ENCODE measurements around the gene RANBP10.
"Not testable (repeated sequence)": the region's sequence is repeated elsewhere in the genome, so short reads cannot be mapped to it uniquely, and the experiment has no call there.

RANBP10 gene

DNA sequence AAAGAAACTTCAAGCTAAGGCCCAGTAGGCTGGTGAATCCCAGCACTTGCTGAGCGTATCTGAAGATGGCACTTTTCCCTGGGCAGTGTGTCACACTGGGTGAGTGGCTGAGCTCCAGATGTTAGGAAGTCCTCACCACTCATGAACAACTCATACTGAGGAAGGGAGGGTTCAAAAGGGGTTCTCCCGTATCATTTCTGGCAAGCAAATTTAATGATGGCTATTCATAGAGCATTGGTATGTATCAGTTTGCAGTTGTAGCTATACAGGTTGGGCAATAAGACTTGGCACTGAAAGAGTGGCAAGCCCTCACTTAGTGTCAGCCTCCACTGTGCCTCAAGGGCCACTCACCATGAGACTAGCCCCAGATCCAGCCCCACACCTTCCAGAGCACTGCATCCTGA, 98.0 kb downstream of the RANBP10 start:
- no peak for DNase-seq

DNA sequence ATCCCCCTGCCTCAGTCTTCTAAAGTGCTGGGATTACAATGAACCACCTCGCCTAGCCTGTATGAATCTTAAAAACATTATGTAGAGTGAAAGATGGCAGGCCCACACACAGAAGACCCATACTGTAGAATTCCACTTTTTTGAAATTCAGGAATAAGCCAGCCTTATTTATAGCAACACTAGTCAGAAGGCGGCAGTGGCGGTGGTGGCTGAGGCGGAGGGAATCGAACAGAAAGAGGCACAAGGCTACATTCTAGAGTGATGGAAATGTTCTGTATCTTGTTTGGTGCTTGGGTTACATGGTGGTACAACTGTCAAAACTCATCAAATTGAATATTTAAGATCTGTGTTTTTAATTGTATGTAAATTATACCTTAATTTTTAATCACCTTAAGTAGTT, 98.6 kb downstream of the RANBP10 start:
- no peak for DNase-seq

DNA sequence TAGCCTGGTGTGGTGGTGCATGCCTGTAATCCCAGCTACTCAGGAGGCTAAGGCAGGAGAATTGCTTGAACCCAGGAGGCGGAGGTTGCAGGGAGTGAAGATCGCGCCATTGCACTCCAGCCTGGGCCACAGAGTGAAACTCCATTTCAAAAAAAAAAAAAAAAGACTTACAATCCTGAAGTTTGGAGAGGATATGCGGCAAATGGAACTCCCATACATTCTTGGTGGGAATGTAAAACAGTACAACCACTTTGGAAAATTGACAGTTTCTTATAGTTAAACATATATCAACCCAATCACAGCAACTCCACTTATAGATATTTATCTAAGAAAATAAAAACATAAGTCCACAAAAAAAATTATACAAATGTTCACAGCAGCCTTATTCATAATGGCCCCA, 99.2 kb downstream of the RANBP10 start:
- DNase-seq = no peak

DNA sequence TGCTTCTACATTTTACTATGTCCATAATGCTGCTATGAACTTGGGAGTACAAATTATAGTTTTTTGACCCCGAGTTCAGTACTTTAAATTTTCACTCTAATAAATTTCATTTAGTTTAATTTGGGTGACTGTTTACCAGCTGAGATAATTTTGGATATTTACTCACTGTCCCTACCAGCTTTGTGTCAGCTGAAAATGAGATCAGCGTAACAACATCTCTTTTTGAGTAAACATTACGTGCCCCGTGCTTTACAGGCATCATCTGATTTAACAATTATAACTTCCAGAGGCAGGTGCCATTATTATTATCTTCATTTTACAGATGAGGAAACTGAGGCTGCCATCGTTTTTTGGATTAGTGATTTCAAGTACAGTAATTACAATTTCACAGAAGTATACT, 102.2 kb downstream of the RANBP10 start:
- DNase-seq = no peak

DNA sequence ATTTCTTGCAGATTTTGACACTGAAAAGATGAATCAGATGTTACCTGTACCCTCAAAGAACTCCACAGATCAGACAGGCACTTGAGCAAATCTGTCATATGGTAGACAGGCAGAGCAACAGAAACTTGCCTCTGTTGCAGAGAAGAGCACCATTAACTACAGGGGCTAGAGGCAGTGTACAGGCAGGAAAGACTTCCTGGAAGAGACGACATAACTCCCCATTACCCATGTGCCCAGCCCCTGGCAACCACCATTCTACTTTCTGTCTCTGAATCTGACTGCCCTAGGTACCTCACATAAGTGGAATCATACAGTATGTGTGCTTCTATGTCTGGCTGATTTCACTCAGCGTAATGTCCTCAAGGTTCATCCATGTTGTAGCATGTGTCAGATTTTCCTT, 102.7 kb downstream of the RANBP10 start:
- no peak for DNase-seq

DNA sequence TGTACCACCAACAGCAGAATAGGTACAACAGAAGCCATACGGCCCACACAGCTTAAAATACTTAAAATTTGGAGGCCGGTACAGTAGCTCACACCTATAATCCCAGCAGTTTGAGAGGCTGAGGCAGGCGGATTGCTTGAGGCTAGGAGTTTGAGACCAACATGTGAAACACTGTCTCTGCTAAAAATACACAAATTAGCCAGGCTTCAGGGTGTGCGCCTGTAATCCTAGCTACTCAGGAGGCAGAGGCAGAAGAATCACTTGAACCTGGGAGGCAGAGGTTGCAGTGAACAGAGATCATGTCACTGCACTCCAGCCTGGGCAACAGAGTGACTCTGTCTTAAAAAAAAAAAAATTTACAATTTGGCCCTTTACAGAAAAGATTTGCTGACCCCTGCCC, 104.2 kb downstream of the RANBP10 start:
- DNase-seq = no peak

DNA sequence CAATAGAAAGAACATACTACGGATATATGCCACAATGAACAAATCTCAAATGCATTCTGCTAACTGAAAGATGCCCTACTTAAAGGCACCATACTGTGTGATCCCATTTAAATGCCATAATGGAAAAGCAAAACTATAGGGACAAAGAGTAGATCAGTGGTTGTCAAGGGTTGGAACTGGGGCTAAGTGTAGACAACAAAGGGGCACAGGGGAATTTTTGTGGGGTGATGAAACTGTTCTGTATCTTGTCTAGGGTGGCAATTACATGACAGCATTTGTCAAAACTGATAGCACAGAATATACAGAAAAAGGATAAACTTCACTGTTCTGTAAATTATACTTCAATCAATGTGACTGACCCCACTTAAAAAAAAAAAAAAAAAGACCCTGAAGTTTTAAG, 104.9 kb downstream of the RANBP10 start:
- no peak for DNase-seq

DNA sequence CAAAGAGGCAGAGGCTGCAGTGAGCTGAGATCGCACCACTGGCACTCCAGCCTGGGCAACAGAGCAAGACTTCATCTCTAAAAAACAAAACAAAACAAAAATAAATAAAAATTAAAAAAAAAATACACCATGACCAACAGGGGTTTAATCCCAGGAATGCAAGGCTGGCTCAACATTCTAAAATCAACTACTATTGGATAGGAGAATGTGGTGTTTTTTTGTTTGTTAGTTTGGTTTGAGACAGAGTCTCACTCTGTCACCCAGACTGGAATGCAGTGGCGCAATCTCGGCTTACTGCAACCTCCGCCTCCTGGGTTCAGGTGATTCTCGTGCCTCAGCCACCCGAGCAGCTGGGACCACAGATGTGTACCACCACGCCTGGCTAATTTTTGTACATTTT, 107.1 kb downstream of the RANBP10 start:
- no peak for DNase-seq

DNA sequence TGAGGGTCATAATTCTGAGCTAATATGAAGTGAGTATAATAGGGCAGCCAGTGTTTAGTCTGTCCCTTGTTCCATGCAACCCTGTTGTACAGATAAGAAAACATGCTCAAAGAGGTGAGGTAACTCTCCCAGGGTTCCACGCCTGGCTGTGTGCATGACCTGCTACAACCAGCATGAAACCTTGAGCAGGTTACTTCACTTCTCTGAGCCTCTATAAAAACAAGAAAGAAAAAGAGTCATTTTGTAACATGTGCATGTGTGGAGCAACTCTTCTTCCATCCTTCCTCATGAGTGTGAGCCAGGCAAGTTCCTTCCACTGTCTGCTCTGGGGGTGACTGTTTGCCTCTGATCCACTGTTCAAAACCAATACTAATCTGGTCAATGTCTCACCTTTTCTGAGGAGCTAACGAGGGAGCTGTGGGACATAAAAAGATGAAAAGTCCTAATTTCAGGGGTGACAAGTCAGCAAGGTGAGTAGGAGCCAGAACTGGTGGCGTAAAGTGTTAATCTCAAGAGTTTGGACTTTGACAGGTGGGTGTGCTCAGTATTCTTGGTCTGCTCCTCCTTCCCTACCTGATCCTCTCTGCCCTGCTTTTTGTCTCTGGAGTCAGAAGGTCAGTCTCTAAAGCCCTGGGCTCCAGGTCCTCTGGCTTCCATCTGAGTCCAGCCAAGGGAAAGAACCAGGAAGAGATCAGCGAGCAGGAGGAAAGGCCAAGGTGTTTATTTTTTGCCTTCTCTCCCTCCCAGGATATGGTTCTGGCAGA, 108.8 kb downstream of the RANBP10 start:
- no peak for DNase-seq

DNA sequence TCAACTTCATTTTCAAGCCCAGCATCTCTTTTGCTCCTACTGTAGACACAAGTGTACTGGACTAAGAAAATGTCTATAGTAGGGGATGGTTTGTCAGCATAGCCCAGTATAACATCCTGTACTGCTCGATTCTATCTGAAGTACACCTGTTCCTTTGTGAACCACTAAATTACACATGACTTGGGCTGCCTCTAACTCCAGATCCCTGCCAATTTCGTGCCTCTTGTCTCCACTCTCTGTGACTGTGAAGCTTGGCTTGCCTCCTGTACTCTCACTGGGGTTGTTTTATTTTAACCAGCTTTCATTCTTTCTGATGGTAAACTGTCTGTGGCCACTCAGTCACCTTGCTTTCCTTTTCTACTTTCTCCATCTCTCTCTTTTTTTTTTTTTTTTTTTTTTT, 111.7 kb downstream of the RANBP10 start:
- DNase-seq = no peak

DNA sequence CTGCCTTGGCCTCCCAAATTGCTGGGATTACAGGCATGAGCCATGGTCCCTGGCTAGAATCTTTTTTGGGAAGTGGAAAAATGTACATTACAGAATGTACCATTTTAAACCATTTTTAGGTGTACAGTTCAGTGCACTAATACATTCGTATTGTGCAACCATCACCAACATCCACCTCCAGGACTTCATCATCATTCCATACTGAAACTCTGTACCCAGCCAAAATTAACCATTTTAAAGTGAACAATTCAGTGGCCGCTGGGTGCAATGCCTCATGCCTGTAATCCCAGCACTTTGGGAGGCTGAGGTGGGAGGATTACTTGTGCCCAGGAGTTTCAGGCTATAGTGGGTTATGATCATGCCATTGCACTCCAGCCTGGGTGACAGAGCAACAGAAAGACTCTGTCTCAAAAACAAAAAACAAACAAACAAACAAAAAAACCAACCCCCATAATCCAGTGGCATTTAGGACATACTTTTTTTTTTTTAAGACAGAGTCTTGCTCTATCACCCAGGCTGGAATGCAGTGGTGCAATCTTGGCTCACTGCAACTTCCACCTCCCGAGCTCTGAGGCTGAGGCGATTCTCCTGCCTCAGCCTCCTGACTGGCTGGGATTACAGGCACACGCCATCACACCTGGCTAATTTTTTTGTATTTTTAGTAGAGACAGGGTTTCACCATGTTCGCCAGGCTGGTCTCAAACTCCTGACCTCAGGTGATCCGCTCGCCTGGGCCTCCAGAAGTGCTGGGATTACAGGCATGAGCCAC, 112.7 kb downstream of the RANBP10 start:
- not testable (repeated sequence) for DNase-seq

DNA sequence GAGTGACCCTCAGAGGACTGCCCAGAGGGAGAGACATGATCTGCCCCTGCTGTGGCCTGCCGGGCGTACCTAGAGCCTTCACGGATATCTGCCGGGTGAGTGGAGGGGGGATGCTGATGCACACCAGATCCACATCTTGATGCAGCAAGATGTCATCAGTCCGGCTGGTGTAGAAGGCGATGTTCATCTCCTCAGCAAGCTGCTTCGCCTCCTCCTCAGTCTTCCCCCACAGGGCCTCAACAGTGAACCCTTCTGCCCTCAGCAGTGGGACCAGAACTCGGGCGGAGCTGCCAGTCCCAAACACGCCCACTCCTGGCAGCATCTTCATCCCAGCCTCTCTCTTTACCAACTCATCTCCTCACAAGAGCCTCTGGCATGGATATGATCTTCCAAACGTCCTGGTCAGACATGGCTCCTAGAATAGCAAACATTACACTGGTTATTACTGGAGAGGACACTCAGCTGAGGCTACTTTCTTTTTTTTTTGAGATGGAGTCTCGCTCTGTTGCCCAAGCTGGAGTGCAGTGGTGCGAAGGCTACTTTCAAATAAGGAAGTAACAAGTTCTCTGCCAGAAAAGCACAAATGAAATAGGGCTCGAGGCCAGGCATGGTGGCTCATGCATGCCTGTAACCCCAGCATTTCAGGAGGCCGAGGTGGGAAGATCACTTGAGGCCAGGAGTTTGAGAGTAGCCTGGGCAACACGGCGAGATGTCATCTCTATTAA, 120.8 kb downstream of the RANBP10 start:
- DNase-seq = no peak

DNA sequence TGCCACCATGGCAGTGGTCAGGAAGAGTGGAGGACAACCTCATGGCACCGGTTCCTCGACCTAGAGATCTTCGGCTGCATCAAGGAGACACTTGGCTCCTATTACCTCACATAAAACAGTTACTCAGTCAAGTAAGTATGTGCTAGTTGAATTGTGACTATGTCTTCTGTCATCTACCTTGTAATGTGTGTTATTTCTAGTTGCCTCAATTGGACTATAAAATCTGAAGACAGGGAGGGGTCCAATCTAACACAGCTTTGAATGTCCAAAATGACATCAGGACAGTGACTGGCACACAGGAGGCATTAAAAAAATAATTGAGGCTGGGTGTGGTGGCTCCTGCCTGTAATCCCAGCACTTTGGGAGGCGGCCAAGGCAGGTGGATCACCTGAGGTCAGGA, 122.6 kb downstream of the RANBP10 start:
- no peak for DNase-seq

DNA sequence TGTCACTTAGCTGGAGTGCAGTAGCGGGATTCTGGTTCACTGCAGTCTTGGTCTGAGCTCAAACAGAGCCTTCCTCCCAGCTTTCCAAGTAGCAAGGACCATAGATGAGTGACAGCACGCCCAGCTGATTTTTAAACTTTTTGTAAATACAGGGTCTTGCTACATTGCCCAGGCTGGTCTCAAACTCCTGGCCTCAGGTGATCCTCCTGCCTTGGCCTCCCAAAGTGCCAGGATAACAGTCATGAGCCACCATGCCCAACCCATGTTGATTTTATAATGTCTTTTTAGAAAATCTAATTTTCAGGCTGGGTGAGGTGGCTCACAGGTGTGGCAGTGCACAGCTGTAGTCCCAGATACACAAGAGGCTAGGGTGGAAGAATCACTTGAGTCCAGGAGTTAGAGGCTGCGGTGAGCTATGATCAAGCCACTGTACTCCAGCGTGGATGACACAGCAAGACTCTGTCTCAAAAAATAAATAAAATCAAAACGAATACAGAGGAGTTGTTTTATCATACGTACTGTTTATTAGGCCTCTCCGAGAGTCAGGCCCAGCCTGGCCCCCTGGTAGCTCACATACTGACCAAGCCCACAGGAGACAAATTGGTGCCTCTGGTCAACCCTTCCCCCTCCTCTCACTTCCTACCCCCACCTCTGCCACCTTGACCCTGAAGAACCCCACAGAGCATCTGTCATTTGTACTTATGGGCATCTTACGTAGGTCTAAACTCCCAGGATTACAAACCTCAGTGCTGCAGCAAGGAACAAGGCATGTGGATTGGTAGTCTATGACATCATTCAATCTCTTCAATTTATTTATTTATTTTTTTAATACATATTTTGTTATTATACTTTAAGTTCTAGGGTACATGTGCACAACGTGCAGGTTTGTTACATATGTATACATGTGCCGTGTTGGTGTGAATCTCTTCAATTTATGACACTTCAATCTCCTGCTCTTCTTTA, 126.1 kb downstream of the RANBP10 start:
- DNase-seq = no peak

DNA sequence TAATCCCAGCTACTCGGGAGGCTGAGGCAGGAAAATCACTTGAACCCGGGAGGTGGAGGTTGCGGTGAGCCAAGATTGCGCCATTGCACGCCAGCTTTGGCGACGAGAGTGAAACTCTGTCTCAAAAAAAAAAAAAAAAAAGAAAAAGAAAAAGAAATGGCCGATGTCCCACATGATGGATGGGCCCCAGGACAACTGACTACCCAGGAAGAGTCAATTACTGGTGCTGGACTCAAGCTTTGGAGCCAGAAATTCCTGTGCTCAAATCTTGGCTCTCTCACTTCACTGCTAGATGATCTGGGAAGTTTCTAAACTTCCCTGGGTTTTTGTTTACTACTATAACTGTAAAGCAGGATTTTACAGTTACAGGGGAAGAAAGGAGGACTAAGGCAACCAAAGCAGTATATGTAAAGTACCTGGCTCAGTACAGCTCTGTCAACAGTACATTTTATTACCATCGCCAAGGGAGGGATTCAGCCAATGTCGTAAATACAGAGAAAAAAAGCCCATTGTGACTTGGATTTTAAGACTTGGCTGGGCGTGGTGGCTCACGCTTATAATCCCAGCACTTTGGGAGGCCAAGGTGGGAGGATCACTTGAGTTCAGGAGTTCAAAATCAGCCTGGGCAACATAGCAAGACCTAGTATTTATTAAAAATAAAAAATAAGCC, 127.9 kb downstream of the RANBP10 start:
- no peak for DNase-seq

DNA sequence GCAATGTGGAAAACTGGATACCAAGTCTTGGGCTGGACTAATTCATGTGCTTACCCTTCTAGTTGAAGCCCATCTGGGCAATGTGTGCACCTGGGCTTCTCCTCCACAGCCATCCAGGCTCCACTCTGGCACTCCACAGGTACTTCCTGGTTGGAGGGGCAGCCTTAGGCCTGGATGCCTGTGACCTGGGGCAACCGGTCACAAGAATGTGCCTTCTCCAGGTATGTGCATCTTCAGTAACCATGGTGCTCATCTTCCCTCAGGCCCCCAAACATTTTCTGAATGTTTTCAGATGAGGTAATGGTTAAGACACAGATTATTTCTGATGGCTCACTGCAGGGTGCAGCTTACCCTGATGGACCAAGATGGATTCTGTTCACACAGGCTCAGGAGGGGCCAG, 128.6 kb downstream of the RANBP10 start:
- DNase-seq = no peak

DNA sequence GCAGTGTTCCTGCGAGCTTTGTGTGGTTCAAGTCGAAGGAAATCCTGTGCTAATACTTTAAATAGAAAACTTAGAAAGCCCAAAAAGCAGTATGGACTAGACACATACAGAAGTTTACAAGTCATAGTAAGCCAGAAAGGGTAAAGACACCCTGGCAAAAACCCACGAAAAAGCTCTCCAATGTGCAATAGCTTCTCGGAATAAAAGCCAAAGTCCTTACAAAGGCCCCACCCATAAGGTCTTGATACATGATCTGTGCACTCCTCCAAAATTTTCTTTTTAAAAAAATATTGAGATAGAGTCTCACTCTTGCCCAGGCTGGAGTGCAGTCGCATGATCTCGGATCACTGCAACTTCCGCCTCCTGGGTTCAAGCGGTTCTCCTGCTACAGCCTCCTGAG, 129.4 kb downstream of the RANBP10 start:
- no peak for DNase-seq

DNA sequence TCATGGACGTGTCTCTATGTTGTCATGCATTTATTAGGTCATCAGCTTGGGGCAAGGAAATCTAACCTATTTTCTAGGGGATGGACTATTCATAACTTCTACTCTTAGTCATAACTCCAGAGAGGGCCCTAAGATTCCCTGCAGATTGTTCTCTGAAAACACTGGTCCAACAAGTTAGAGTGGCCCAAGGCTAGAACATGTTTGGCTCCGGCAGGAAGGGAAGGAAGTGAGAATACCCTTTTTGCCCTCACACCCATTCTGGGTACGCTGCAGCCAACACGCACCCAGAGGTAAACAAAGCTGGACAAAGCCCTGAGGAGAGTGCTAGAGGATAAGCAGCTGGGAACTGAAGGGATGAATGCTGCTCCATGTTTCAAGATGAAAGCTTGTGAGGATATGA, 129.8 kb downstream of the RANBP10 start:
- DNase-seq = no peak

DNA sequence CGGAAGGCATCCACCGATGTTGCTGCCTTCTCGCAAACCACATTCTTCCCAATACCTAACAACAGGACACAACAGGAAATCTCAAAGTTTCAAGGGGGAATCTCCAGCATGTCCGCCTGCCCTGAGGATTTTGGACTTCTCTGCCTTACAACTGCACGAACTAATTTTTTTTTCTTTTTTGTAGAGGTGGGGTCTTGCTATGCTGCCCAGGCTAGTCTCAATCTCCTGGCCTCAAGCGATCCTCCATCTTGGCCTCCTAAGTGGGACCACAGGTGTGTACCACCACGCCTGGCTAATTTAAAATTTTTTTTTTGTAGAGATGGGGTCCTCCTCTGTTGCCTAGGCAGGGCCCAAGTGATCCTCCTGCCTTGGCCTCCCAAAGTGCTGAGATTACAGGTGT, 130.4 kb downstream of the RANBP10 start:
- no peak for DNase-seq

DNA sequence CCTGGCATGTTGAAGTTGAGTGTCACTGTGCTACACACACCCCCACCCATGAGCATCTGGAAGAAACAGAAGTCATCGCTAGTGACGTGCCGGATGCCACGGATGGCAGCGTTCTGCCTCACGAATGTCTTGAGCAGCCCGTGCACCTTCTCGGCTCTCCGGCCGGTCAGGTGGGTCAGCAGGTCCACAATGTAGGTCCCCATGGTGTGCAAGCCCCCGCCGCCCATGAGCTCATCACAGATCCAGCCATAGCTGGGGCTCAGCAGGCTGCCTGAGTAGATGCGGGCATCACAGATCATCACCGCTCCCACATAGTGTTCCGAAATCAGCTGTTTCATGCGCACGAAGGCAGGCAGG, 130.8 kb downstream of the RANBP10 start:
- DNase-seq = no peak

DNA sequence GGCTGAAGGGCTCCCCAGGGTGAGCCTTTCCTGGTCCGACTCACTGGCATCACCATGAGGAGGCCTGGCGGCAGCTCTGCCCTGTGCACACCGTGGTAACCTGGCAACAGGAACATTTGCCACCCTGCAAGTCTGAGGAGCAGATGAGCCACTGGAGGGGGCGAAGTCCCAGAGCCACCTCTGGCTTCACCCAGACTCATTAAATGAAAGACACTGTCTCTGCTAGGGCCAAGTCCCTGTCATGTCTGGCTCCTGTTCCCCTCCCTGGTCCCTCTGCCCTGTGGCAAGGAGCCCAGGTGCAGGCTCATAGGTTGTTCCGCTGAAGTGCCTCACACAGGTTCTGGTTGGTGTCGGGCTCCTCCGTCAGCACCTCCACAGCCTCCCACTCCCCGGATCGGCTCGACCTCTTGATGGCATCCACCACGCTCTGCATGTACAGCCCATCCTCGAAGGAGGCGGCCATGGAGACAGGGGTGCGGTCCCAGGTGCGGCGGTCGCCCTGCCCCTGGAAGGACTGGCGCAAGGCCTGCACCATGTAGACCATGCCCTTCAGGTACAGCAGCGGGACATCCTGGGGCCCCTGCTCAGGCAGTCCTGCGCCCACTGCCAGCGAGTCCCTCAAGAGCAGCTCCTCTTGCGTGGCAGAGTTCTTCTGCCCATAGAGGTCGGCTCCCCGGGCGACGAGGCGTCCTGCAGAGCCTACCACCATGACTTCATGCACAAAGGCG, 131.3 kb downstream of the RANBP10 start:
- no peak for DNase-seq

Data from NCI-H2081 treated with DMSO at 0.1 percent for 48 hours (cell line).